ENCODE measurements around the gene MAEA. TPM values are rescaled to one million over a fixed set of nuclear protein-coding genes. Genes with fewer than 3 reads are reported as not detected.

The MAEA gene
- total and polyA plus RNA-seq, 8 donors, result 28.6 to 74.7 (median 32.7) TPM

- Histone ChIP-seq H3K27ac (no peak overlapping the region), H3K9me3 (no peaks in the 10 kb centered on the region), H3K4me1 (no peaks in the 10 kb centered on the region), H3K27me3 (no peaks in the 10 kb centered on the region), H3K4me3 (no peak overlapping the region), H3K36me3 (peaks cover 0 to 2% (median 0%) of the 10 kb centered on the region in 3 donors)
- intact Hi-C loops (cut with DNase I), result no loop called here
- no peak for FAIRE-seq
- peak in 1 of 4 donors; percentile 41 for ATAC-seq
- DNase-seq, result peak in 1 of 6 donors; percentile 74
- no peak for TF ChIP-seq CTCF (IDR thresholded peaks at IDR 0.05)
- WGBS, 2 donors, result 86% methylated on average over 29 of the region's 29 CpGs
Observed at GRCh38 chr4:1360423-1361283, 71.0 kb downstream of the MAEA start.

- 83 to 92% methylated on average over 18 of the region's 18 CpGs for WGBS, 2 donors
- H3K4me1 ChIP-seq, result no peaks in the 10 kb centered on the region
Observed at GRCh38 chr4:1361431-1361830, 71.7 kb downstream of the MAEA start.

GRCh38 chr4:1362046-1362445 is 72.4 kb downstream of the MAEA start:
- H3K36me3 ChIP-seq, result no peaks in the 10 kb centered on the region
- intact Hi-C loops (cut with DNase I), result no loop called here
- H3K27ac ChIP-seq, result no peak overlapping the region
- H3K9me3 ChIP-seq, result no peaks in the 10 kb centered on the region
- TF ChIP-seq CTCF (IDR thresholded peaks at IDR 0.05), result no peak
- DNase-seq (peak in 1 of 6 donors; percentile 49), FAIRE-seq (no peak), ATAC-seq (no peak)
- no peaks in the 10 kb centered on the region for H3K4me1 ChIP-seq
- 89 to 90% methylated on average over 10 of the region's 10 CpGs for WGBS, 2 donors
- no peak overlapping the region for H3K4me3 ChIP-seq
- H3K27me3 ChIP-seq, result no peaks in the 10 kb centered on the region

More at GRCh38 chr4:1361431-1361830, 71.7 kb downstream of the MAEA start:
- Histone ChIP-seq H3K36me3 (no peaks in the 10 kb centered on the region), H3K27me3 (no peaks in the 10 kb centered on the region), H3K4me3 (no peak overlapping the region), H3K27ac (no peak overlapping the region), H3K9me3 (no peaks in the 10 kb centered on the region)
- intact Hi-C loops (cut with DNase I), result no loop called here
- ATAC-seq (no peak), FAIRE-seq (no peak), DNase-seq (peak in 1 of 6 donors; percentile 58)
- no peak for TF ChIP-seq CTCF (IDR thresholded peaks at IDR 0.05)

GRCh38 chr4:1362521-1362920 is 72.8 kb downstream of the MAEA start:
- no peak for TF ChIP-seq CTCF (IDR thresholded peaks at IDR 0.05)
- no peaks in the 10 kb centered on the region for H3K4me1 ChIP-seq
- ATAC-seq (no peak), FAIRE-seq (no peak), DNase-seq (peak in 1 of 6 donors; percentile 44)
- H3K4me3 ChIP-seq, result no peak overlapping the region
- H3K36me3 ChIP-seq, result no peaks in the 10 kb centered on the region
- WGBS, 2 donors, result 93% methylated on average over 17 of the region's 17 CpGs
- no peaks in the 10 kb centered on the region for H3K27me3 ChIP-seq
- no peaks in the 10 kb centered on the region for H3K9me3 ChIP-seq
- H3K27ac ChIP-seq, result no peak overlapping the region
- intact Hi-C loops (cut with DNase I), result no loop called here

GRCh38 chr4:1363513-1363912 is 73.8 kb downstream of the MAEA start:
- Histone ChIP-seq H3K4me1 (no peaks in the 10 kb centered on the region), H3K4me3 (no peak overlapping the region), H3K27ac (no peak overlapping the region), H3K9me3 (no peaks in the 10 kb centered on the region), H3K27me3 (no peaks in the 10 kb centered on the region), H3K36me3 (no peaks in the 10 kb centered on the region)
- intact Hi-C loops (cut with DNase I), result no loop called here
- FAIRE-seq (no peak), ATAC-seq (no peak), DNase-seq (peak in 1 of 6 donors; percentile 0)
- TF ChIP-seq CTCF (IDR thresholded peaks at IDR 0.05), result no peak
- WGBS, 2 donors, result 86 to 92% methylated on average over 11 of the region's 11 CpGs

Measured in pancreas (tissue), 10 donors.